GM21390 (cell line): Measurements from ENCODE around the gene SAE1.
"Not testable (repeated sequence)": the region's sequence is repeated elsewhere in the genome, so short reads cannot be mapped to it uniquely, and the experiment has no call there.

Experiments
- ATAC-seq: cut with Tn5 transposase; IDR thresholded peaks from one replicate; pipeline ENCODE4 v1.9.1; 2021; ENCODE audit not compliant: unreplicated experiment

SAE1 gene

DNA sequence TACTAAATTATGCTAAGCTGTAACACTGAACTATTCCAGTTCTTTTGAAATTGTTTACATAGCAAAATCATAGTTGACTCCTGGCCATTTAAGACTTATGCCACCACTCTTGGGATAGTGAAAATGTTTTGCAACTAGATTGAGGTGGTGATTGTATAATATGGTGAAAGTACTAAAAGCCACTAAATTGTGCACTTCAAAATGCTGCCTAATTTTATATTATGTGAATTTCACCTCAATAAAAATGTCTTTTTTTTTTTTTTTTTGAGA, 5.0 kb upstream of the SAE1 start:
- no peak for ATAC-seq

DNA sequence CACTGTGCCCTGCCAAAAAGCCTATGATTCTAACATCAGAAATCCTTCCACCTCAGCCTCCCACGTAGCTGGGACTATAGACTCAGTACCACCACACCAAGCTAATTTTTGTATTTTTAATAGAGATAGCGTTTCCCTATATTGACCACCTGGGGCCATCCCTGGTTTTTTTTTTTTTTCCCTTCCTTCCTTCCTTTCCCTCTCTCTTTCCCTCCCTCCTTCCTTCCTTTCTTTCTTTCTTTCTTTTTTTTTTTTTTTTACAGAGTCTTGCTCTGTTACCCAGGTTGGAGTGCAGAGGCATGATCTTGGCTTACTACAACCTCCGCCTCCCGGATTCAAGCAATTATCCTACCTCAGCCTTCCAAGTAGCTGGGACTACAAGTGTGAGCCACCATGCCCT, 1.1 kb upstream of the SAE1 start:
- no peak for ATAC-seq

GRCh38 chr19:47130120-47130588, 481 bp upstream of the SAE1 start:
- no peak for ATAC-seq

GRCh38 chr19:47132194-47132852, 1.7 kb downstream of the SAE1 start:
- no peak for ATAC-seq

- no peak for ATAC-seq
Observed at GRCh38 chr19:47133021-47133471, 2.4 kb downstream of the SAE1 start.

GRCh38 chr19:47134545-47134944, 3.9 kb downstream of the SAE1 start:
- no peak for ATAC-seq

GRCh38 chr19:47135156-47135555, 4.5 kb downstream of the SAE1 start:
- no peak for ATAC-seq

DNA sequence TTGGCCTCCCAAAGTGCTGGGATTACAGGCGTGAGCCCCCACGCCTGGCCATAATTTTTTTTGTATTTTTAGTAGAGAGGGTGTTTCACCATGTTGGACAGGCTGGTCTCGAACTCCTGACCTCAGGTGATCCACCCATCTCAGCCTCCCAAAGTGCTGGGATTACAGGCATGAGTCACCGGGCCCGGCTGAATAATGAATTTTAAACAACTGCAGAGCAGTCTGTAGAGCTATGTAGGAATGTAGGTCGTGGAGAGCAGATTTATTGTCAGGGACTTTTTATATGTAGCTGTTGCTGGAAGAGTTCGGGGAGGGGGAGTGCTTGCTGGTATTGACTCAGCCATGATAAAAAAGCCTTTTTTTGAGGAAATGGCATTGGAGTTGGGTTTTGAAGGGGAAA, 10.6 kb downstream of the SAE1 start:
- not testable (repeated sequence) for ATAC-seq

GRCh38 chr19:47141695-47142094, 11.1 kb downstream of the SAE1 start:
- ATAC-seq: no peak

GRCh38 chr19:47142779-47143178, 12.1 kb downstream of the SAE1 start:
- ATAC-seq: no peak

DNA sequence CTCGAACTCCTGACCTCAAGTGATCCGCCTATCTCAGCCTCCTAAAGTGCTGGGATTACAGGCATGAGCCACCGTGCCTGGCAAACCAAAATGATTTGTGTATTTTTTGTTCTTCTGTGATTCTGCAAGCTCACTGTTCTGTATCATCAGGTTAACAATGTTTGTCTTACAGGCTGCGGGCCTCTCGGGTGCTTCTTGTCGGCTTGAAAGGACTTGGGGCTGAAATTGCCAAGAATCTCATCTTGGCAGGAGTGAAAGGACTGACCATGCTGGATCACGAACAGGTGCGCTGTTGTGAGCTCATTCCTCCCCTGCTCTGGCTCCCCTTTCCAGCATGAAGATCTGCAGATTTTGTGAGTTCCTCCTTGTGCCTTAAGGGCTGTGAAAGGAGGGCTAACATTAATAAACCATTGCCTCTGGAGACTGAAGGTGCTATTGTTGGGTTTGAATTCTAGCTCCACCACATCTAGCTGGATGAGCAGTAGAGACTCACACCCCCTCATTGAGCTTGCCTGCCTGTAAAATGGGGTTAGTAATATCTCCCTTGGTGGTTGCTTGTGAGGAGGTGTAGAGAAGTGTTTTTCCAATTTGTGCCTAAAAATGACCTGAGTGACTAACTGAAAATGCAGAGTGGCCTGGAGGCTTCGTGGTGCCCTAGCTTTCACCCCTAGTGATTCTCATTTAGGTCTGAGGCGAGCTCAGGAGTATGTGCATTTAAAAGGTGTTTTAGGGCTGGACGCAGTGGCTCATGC, 12.9 kb downstream of the SAE1 start:
- no peak for ATAC-seq

GRCh38 chr19:47144630-47145029, 14.0 kb downstream of the SAE1 start:
- ATAC-seq: no peak

- no peak for ATAC-seq
Observed at GRCh38 chr19:47145639-47146486, 15.2 kb downstream of the SAE1 start.

DNA sequence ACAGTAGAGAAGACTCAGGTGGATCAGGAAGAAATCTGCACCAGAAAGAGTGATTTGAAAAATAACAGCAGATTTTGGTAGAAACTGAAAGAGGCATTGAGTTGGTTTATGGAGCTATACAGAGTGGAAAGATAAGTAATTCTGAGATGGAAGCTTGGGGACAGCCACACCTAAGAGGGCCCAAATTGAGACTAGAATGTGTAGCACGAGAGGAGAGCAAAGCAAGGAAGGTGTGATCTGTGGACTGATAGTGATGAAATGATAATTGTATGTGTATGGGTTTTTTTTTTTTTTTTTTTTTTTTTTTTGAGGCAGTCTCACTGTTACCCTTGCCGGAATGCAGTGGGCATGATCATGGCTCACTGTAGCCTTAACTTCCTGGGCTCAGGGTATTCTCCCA, 16.3 kb downstream of the SAE1 start:
- no peak for ATAC-seq

GRCh38 chr19:47151627-47152026, 21.0 kb downstream of the SAE1 start:
- ATAC-seq: no peak

- no peak for ATAC-seq
Observed at GRCh38 chr19:47152205-47152604, 21.6 kb downstream of the SAE1 start.

GRCh38 chr19:47152632-47153031, 22.0 kb downstream of the SAE1 start:
- no peak for ATAC-seq

DNA sequence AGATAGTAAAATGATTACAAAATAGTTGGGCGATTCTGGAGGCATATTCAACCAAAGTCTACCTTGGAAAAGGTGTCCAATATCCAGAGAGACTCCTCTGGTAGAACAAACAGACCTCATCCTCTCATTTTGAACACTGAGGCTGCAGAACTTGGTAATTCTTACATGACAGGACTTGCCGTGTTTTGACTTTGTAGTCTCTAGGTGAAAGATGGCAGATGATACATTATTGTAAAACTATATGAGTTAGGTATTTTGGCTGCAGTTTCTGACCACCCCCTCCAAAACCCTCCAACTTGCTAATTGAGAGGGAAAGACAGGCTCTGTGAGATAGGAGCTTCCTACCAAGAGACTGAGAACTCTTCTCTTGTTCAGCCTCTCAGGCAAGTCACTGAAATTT, 22.6 kb downstream of the SAE1 start:
- ATAC-seq: no peak

DNA sequence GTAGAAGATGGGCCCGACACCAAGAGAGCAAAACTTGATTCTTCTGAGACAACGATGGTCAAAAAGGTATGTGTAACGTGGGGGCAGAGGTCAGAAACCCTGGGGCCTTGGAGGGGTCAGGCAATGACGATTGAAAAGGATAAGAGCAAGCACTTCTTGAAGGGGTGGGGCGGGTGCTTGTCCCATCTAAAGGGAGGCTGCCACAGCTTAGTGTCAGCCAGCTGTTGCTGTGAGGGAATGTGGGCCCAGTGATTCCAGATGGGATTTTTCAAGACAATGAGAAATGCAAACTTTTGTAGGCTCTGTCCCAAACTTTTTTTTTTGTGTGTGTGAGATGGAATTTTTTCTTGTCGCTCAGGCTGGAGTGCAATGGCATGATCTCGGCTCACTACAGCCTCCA, 24.5 kb downstream of the SAE1 start:
- ATAC-seq: no peak

GRCh38 chr19:47156861-47157430, 26.3 kb downstream of the SAE1 start:
- no peak for ATAC-seq
